ENCODE data around the gene SLC22A5.

Gene SLC22A5

DNA sequence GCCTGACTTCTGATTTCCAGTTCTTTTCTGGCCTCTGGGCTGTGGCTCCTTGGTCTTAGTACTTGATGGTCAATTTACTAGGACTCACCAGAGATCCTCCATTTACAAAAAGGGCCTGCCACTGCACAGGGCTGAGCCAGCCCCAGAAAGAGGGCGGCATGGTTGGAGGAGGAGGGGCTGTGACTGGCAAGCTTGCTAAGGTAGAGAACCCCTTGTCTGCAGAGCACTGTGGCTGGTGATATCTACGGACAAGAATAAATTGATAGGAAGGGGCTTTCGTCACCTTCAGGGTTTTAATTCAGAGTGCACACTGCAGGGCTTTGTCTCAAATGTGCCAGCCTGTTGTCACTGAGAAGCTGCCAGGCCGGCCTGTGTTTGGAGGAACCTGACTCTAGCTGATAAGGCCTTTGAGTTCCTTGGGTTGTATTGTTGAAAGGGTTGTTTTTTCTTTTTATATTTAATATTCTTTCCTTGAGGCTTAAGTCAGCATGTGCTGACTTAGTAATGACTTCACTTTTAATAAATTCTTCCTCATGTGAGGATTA is 15.1 kb downstream of the SLC22A5 start:
- Histone ChIP-seq H2AFZ (ENCODE audit: low read length) (no peak overlapping the region), H3F3A (ENCODE audit: insufficient read depth, low read length) (no peaks in the 10 kb centered on the region), H3K9ac (ENCODE audit: low read length) (no peak overlapping the region), H3K79me2 (ENCODE audit: insufficient read depth, low read length) (no peaks in the 10 kb centered on the region), H3K36me3 (ENCODE audit: insufficient read depth, low read length) (no peaks in the 10 kb centered on the region), H3K4me1 (ENCODE audit: insufficient read depth, low read length, severe bottlenecking) (no peaks in the 10 kb centered on the region), H4K20me1 (ENCODE audit: insufficient read depth, low read length) (no peaks in the 10 kb centered on the region), H3K27ac (ENCODE audit: low read depth, low read length, poor library complexity, severe bottlenecking) (no peak overlapping the region), H3K9me3 (ENCODE audit: low read length) (no peaks in the 10 kb centered on the region), H3K4me3 (ENCODE audit: low read depth, low read length, poor library complexity, severe bottlenecking) (no peak overlapping the region), H3K9me2 (ENCODE audit: low read depth, low read length) (no peaks in the 10 kb centered on the region), H3K27me3 (ENCODE audit: insufficient read depth, low read length) (no peaks in the 10 kb centered on the region), H3K4me2 (ENCODE audit: low read length) (no peak overlapping the region)
- TF ChIP-seq EZH2 (IDR thresholded peaks at IDR 0.05; ENCODE audit: borderline replicate concordance, low read length) = no peak
- TF ChIP-seq, protein P1, sequence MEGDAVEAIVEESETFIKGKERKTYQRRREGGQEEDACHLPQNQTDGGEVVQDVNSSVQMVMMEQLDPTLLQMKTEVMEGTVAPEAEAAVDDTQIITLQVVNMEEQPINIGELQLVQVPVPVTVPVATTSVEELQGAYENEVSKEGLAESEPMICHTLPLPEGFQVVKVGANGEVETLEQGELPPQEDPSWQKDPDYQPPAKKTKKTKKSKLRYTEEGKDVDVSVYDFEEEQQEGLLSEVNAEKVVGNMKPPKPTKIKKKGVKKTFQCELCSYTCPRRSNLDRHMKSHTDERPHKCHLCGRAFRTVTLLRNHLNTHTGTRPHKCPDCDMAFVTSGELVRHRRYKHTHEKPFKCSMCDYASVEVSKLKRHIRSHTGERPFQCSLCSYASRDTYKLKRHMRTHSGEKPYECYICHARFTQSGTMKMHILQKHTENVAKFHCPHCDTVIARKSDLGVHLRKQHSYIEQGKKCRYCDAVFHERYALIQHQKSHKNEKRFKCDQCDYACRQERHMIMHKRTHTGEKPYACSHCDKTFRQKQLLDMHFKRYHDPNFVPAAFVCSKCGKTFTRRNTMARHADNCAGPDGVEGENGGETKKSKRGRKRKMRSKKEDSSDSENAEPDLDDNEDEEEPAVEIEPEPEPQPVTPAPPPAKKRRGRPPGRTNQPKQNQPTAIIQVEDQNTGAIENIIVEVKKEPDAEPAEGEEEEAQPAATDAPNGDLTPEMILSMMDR (IDR thresholded peaks at IDR 0.05; ENCODE audit: low read length) = no peak

DNA sequence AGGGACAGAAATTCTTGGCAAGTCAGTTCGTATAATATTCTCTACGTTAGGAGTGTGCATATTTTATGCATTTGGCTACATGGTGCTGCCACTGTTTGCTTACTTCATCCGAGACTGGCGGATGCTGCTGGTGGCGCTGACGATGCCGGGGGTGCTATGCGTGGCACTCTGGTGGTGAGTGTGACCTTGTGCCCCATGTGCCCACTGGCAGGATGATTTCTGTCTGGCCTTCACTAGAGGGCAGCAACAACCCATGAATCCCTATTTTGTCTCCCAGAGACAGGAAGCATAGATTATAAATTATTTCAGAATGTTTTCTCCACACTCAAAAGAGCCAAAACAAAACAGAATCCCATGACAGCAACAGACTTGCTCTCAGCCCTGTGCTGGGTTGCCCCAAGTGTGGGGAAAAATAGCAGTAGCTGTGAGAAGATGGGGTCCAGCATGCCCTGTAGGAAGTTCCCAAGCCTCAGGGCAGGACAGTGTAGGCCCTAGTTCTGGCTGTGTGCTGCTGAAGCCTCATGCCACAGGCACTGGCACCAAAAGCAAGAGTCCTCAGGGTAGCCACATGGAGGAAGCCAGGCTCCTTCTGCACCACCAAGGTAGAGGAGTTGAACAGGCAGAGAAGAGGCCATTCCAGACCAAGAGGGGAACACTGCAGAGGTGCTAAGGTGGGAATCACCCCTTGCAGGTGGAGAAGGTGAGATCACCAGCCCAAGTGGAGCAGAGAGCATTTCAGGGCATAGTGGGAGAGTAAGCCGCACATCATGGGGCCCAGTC is 16.0 kb downstream of the SLC22A5 start:
- no peak overlapping the region for H3K27ac ChIP-seq (ENCODE audit: low read depth, low read length, poor library complexity, severe bottlenecking)
- H3K4me2 ChIP-seq (ENCODE audit: low read length) = no peak overlapping the region
- no peaks in the 10 kb centered on the region for H3F3A ChIP-seq (ENCODE audit: insufficient read depth, low read length)
- no peaks in the 10 kb centered on the region for H3K27me3 ChIP-seq (ENCODE audit: insufficient read depth, low read length)
- no peaks in the 10 kb centered on the region for H3K4me1 ChIP-seq (ENCODE audit: insufficient read depth, low read length, severe bottlenecking)
- H2AFZ ChIP-seq (ENCODE audit: low read length) = no peak overlapping the region
- H3K9me3 ChIP-seq (ENCODE audit: low read length) = no peaks in the 10 kb centered on the region
- H3K36me3 ChIP-seq (ENCODE audit: insufficient read depth, low read length) = no peaks in the 10 kb centered on the region
- H3K9ac ChIP-seq (ENCODE audit: low read length) = no peak overlapping the region
- no peak overlapping the region for H3K4me3 ChIP-seq (ENCODE audit: low read depth, low read length, poor library complexity, severe bottlenecking)
- H3K79me2 ChIP-seq (ENCODE audit: insufficient read depth, low read length) = no peaks in the 10 kb centered on the region
- H4K20me1 ChIP-seq (ENCODE audit: insufficient read depth, low read length) = no peaks in the 10 kb centered on the region
- H3K9me2 ChIP-seq (ENCODE audit: low read depth, low read length) = no peaks in the 10 kb centered on the region
- TF ChIP-seq, protein P1 (IDR thresholded peaks at IDR 0.05; ENCODE audit: low read length) = peak; percentile 81
- TF ChIP-seq EZH2 (IDR thresholded peaks at IDR 0.05; ENCODE audit: borderline replicate concordance, low read length) = no peak

DNA sequence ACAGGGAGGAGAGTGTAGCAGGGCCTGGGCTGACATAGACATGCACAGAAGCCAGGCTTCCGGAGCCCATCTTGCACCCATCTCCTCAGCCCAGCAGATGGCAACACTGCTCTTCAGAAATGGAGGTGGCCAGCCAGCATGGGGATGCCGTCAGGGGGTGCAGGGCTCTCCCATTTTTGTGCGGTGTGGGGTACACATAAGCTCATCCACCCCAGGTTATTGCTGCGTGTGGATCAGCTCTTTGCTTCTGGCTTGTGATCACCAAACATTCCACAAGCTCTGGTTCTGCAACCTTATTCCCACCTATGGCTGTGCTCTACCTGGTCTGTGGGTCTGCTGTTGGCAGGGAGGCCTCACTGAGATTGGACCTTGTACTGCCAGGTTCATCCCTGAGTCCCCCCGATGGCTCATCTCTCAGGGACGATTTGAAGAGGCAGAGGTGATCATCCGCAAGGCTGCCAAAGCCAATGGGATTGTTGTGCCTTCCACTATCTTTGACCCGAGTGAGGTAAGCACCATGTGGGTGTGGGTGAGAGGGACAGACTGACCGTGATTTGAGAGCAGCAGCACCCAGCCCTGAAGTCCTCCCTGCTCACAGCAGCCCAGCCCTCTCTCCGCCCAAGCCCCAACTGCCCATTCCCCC is 17.3 kb downstream of the SLC22A5 start:
- H3K4me2 ChIP-seq (ENCODE audit: low read length) = no peak overlapping the region

More for the DNA sequence above, 17.3 kb downstream of the SLC22A5 start:
- no peak overlapping the region for H3K4me3 ChIP-seq (ENCODE audit: low read depth, low read length, poor library complexity, severe bottlenecking)
- no peak overlapping the region for H2AFZ ChIP-seq (ENCODE audit: low read length)
- H3K9ac ChIP-seq (ENCODE audit: low read length) = no peak overlapping the region
- no peaks in the 10 kb centered on the region for H3K9me3 ChIP-seq (ENCODE audit: low read length)
- no peaks in the 10 kb centered on the region for H3K9me2 ChIP-seq (ENCODE audit: low read depth, low read length)
- no peaks in the 10 kb centered on the region for H3K27me3 ChIP-seq (ENCODE audit: insufficient read depth, low read length)
- no peaks in the 10 kb centered on the region for H4K20me1 ChIP-seq (ENCODE audit: insufficient read depth, low read length)
- no peaks in the 10 kb centered on the region for H3K79me2 ChIP-seq (ENCODE audit: insufficient read depth, low read length)
- no peaks in the 10 kb centered on the region for H3F3A ChIP-seq (ENCODE audit: insufficient read depth, low read length)
- TF ChIP-seq, protein P1 (IDR thresholded peaks at IDR 0.05; ENCODE audit: low read length) = peak; percentile 95
- TF ChIP-seq EZH2 (IDR thresholded peaks at IDR 0.05; ENCODE audit: borderline replicate concordance, low read length) = no peak
- H3K4me1 ChIP-seq (ENCODE audit: insufficient read depth, low read length, severe bottlenecking) = no peaks in the 10 kb centered on the region
- no peaks in the 10 kb centered on the region for H3K36me3 ChIP-seq (ENCODE audit: insufficient read depth, low read length)
- H3K27ac ChIP-seq (ENCODE audit: low read depth, low read length, poor library complexity, severe bottlenecking) = no peak overlapping the region

All from OCI-LY1 (cell line).